ENCODE measurements around the gene ADAMTSL5. TPM values are rescaled to one million over a fixed set of nuclear protein-coding genes. Genes with fewer than 3 reads are reported as not detected.

Gene ADAMTSL5
- total and polyA plus RNA-seq, 2 of the 13 experiments (the other 11 are each of a cell fraction or from before 2014, with no cell fraction given), result 0.60 to 2.7 TPM

DNA sequence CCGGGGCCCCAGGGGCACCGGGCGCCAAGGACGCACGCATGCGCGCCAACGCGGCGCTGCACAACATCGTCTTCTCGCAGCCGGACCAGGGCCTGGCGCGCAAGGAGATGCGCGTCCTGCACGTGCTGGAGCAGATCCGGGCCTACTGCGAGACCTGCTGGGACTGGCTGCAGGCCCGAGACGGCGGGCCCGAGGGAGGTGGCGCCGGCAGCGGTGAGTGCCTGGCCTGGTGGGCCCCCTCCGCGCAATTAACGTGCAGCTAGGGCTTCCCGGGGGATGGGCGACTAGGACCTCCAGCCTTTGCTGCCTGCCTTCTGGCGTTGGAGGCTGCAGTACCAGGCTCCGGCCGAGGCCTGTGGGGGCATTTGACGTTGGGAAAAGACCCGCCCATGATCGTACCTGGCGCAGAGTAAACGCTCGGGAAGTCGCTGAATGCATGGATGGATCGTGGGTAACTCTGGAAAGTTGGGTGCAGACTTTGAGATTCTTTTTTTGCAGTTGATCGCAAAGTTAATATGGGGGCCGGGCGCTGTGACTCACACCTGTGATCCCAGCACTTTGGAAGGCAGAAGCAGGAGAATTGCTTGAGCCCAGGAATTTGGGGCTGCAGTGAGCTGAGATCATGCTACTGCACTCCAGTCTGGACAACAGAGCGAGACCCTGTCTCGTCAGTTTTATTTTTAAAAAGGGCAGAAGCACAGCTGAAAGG is 55.6 kb downstream of the ADAMTSL5 start (continued):
- TF ChIP-seq, protein P1, sequence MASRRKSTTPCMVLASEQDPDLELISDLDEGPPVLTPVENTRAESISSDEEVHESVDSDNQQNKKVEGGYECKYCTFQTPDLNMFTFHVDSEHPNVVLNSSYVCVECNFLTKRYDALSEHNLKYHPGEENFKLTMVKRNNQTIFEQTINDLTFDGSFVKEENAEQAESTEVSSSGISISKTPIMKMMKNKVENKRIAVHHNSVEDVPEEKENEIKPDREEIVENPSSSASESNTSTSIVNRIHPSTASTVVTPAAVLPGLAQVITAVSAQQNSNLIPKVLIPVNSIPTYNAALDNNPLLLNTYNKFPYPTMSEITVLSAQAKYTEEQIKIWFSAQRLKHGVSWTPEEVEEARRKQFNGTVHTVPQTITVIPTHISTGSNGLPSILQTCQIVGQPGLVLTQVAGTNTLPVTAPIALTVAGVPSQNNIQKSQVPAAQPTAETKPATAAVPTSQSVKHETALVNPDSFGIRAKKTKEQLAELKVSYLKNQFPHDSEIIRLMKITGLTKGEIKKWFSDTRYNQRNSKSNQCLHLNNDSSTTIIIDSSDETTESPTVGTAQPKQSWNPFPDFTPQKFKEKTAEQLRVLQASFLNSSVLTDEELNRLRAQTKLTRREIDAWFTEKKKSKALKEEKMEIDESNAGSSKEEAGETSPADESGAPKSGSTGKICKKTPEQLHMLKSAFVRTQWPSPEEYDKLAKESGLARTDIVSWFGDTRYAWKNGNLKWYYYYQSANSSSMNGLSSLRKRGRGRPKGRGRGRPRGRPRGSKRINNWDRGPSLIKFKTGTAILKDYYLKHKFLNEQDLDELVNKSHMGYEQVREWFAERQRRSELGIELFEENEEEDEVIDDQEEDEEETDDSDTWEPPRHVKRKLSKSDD (CRISPR knock-in tag; IDR thresholded peaks at IDR 0.05; ENCODE audit: low read depth), result peak; percentile 63; the same call in 1 of the 2 replicates
- TF ChIP-seq, protein P2, sequence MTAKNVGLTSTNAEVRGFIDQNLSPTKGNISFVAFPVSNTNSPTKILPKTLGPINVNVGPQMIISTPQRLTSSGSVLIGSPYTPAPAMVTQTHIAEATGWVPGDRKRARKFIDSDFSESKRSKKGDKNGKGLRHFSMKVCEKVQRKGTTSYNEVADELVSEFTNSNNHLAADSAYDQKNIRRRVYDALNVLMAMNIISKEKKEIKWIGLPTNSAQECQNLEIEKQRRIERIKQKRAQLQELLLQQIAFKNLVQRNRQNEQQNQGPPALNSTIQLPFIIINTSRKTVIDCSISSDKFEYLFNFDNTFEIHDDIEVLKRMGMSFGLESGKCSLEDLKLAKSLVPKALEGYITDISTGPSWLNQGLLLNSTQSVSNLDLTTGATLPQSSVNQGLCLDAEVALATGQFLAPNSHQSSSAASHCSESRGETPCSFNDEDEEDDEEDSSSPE (CRISPR knock-in tag; IDR thresholded peaks at IDR 0.05), result no peak
- TF ChIP-seq AKAP8 (CRISPR knock-in tag; IDR thresholded peaks at IDR 0.05), result peak; percentile 89

DNA sequence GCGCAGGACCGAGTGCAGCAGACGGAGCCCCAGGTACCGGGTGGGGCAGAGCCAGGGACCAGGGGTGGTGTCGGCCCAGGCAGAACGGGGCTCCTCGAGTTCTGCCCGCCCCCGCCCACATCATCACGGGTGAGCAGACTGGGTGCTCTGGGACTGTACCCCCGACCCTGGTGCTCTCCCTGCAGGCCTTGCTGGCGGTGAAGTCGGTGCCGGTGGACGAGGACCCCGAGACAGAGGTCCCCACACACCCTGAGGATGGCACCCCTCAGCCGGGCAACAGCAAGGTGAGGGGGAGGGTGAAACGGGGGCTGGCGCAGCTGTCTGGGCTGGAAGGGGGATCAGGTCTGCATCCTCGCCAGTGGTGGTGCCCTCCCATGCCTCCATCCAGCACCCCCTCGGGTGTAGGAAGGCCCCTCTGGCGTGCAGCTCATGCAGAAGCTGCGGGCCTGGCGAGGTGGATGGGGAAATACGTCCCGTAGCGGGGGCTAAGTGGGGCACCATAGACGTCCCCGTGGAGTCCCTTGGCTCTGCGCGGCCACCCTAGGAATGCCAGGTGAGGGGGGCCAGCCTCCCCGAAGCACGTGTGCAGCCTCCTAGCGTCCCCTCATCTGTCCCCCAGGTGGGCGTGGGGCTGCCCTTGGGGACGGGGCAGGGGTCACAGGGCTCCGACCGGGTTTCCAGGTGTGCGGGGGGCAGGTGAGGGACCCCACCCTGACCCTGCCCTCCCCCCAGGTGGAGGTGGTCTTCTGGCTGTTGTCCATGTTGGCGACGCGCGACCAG is 56.5 kb downstream of the ADAMTSL5 start:
- peak overlapping the region; percentile 51 for H3K4me2 ChIP-seq (ENCODE audit: low read depth, low read length)
- no peaks in the 10 kb centered on the region for H3K9me3 ChIP-seq (ENCODE audit: low read length)
- ATAC-seq (no peak), FAIRE-seq (no peak), DNase-seq (ENCODE audit: low spot score) (no peak)
- WGBS (ENCODE audit: low lambda C conversion rate), result no CpG with 5 or more reads among the region's 43 CpGs
- no peaks in the 10 kb centered on the region for H3K36me3 ChIP-seq (replicated peaks in 1 of 2; ENCODE audit: control insufficient read depth in 1 of 2, insufficient read depth in 2 of 2, low read length in 2 of 2)
- BruUV-seq (replicated peaks), result no TSS peak
- peak overlapping the region in 1 of 3 experiments; percentile 39; a peak in 1 of 6 replicates for H3K4me3 ChIP-seq (replicated peaks in 1 of 3; ENCODE audit: insufficient read depth in 1 of 3, low read depth in 2 of 3, low read length in 3 of 3)
- peaks cover 5% of the 10 kb centered on the region; the same call in 1 of the 2 replicates for H4K20me1 ChIP-seq (ENCODE audit: insufficient read depth, low read length)
- peaks cover 7 to 50% of the 10 kb centered on the region in 2 experiments; a peak in 4 of 5 replicates for H3K27me3 ChIP-seq (ENCODE audit: control insufficient read depth in 1 of 2, insufficient read depth in 2 of 2, low read length in 2 of 2)
- peaks cover 50% of the 10 kb centered on the region for H3K4me1 ChIP-seq (ENCODE audit: insufficient read depth, low read length)
- H3K27ac ChIP-seq (ENCODE audit: extremely low read length, insufficient read depth, low read length), result no peak overlapping the region
- intact Hi-C loops (cut with micrococcal nuclease; ENCODE audit: unreplicated experiment), result no loop called here
- ChIA-PET POLR2A (interaction anchor here (0.5 to 4.0 kb wide), 10 partner anchors 12 to 382 kb away, joined by 3 to 34 read pairs (median 6); partner anchors contain the start of genes CIRBP and REEP6), CTCF (ENCODE audit: low intra/inter-chr PET ratio, low total read pairs) (no interaction called here)
- H2AFZ ChIP-seq (ENCODE audit: low read length), result no peak overlapping the region
- no peaks in the 10 kb centered on the region for H3K79me2 ChIP-seq (ENCODE audit: insufficient read depth, low read length)
- in situ Hi-C loops (cut with HindIII; ENCODE audit: extremely low pct_ligation_motif_present, low pct_unique_long_range_greater_than_20kb), result loop anchor here (5.0 kb wide), 1 partner anchor 56 kb away; the partner anchor contains the start of gene ADAMTSL5
- H3K9ac ChIP-seq (ENCODE audit: insufficient read depth, low read depth, low read length), result no peak overlapping the region
- TF ChIP-seq HNRNPLL (IDR thresholded peaks at IDR 0.05; ENCODE audit: low read depth, low read length, poor library complexity, severe bottlenecking) (no peak), AGO1 (IDR thresholded peaks at IDR 0.05; ENCODE audit: low read depth, low read length, poor library complexity, severe bottlenecking) (peak; percentile 72), CSRNP1 (CRISPR knock-in tag; IDR thresholded peaks at IDR 0.05) (no peak), RXRA (CRISPR knock-in tag; IDR thresholded peaks at IDR 0.05) (peak; percentile 47; the same call in 1 of the 2 replicates), AKAP8 (CRISPR knock-in tag; IDR thresholded peaks at IDR 0.05) (peak; percentile 79), ZBTB26 (CRISPR knock-in tag; IDR thresholded peaks at IDR 0.05; ENCODE audit: borderline replicate concordance) (no peak), AGO2 (optimal IDR thresholded peaks at IDR 0.05; ENCODE audit: low read depth, low read length) (peak; percentile 3)

Data from HepG2 (cell line).